ENCODE results near the gene ADGRD1. TPM values are rescaled to one million over a fixed set of nuclear protein-coding genes. Genes with fewer than 3 reads are reported as not detected.

Gene ADGRD1
- total and polyA plus RNA-seq, 2 of the 8 experiments (the other 6 are each of a cell fraction or from before 2014, with no cell fraction given): 0.36 to 0.48 TPM

GRCh38 chr12:131124487-131125280, 171.0 kb downstream of the ADGRD1 start (continued):
- TF ChIP-seq YY1 (IDR thresholded peaks at IDR 0.05; ENCODE audit: low read depth, low read length): no peak

Data from H1 (cell line).